H1 (cell line): ENCODE measurements around the gene AHRR. TPM values are rescaled to one million over a fixed set of nuclear protein-coding genes. Genes with fewer than 3 reads are reported as not detected.

Source experiments
- FOSL1 ChIP-seq: IDR thresholded peaks from 2 replicates; pipeline ENCODE4 v1.6.1; 2011; ENCODE audit warnings: mild to moderate bottlenecking, low read depth, low read length, moderate library complexity; ENCODE audit not compliant: insufficient read depth
- PHF8 ChIP-seq: fragments of 200-600 bp; sonication (generic); conservative IDR thresholded peaks from 2 replicates; pipeline ENCODE4 v1.7.1; 2012; ENCODE audit warnings: low read depth, mild to moderate bottlenecking, inconsistent platforms, low read length, moderate library complexity
- POU5F1 ChIP-seq: IDR thresholded peaks from 2 replicates; pipeline ENCODE4 v1.6.1; 2011; ENCODE audit warnings: low read depth, mild to moderate bottlenecking, low read length, moderate library complexity
- SIN3A ChIP-seq, 2 experiments: IDR thresholded peaks in 1 of 2; conservative IDR thresholded peaks in 1 of 2; 2 replicates each; pipeline ENCODE4 v1.6.1; 2011 to 2012; ENCODE audit warnings: low read length in 2 of 2, improper control_type of control experiment in 1 of 2, low read depth in 1 of 2, mild to moderate bottlenecking in 1 of 2
- SIRT6 ChIP-seq: IDR thresholded peaks from one replicate; pipeline ENCODE4 v1.7.1; 2012; ENCODE audit warnings: low read length, inconsistent platforms
- SP1 ChIP-seq: IDR thresholded peaks from 2 replicates; pipeline ENCODE4 v1.6.1; 2011; ENCODE audit warnings: low read depth, low read length
- SP2 ChIP-seq: IDR thresholded peaks from 2 replicates; pipeline ENCODE4 v1.6.1; 2012; ENCODE audit warnings: mild to moderate bottlenecking, low read length, inconsistent platforms
- TAF1 ChIP-seq: IDR thresholded peaks from 2 replicates; pipeline ENCODE4 v1.6.1; 2011; ENCODE audit warnings: mild to moderate bottlenecking, low read depth, low read length
- YY1 ChIP-seq: IDR thresholded peaks from 2 replicates; pipeline ENCODE4 v1.6.1; 2011; ENCODE audit warnings: low read depth, mild to moderate bottlenecking, low read length
- polyA plus RNA-seq, 7 experiments: library from polyadenylated mRNA; depleted of rRNA in 3 of 7; stranded (reverse) in 5 of 7; unstranded in 2 of 7; fragments of >200 nt in 5 of 7; fragments of 200-250 nt in 2 of 7; gene quantifications; 1 replicate in 5 of 7; 2 replicates in 1 of 7; 4 replicates in 1 of 7; pipeline versions ENCODE4 v1.2.1 to v1.2.3, GENCODE V29; 2011 to 2013; ENCODE audit warnings: missing spikeins in 2 of 7, mixed read lengths in 2 of 7
- total RNA-seq: library from RNA; stranded (reverse); fragmentation: NEBNext Ultra II Directional; extraction: Animal tissue kit (Norgen Biotek cat#: 25700); gene quantifications from 2 replicates; pipeline ENCODE4 v1.2.1, GENCODE V29; 2021
- TF ChIP-seq, protein P1 (sequence below): IDR thresholded peaks from 2 replicates; pipeline ENCODE4 v1.6.1; 2011; ENCODE audit warnings: low read length, improper control_type of control experiment

Gene AHRR
- total and polyA plus RNA-seq, 2 of the 8 experiments (the other 6 are each of a cell fraction or from before 2014, with no cell fraction given), result 0.41 to 0.80 TPM

DNA sequence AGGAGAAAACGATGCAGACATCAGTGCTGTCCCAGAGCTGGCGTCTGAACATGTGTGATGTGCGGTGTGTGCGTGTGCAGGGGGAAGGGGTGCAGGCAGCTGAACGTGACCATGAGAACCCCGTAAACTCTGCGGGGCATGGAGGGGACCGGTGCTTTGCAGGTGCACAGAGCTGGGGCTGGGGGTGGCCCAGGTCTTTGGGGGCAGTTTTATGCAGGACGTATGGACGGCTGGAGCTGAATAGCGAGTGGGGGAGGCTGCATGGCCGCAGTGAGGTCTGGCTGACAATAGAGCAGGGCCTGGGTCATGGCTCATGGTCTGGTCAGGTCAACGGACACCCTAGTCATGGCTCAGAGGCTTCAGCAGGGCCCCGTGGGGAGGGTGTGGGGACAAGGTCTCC, 118.1 kb downstream of the AHRR start (continued):
- TF ChIP-seq PHF8, result no peak
- TF ChIP-seq SP1, result no peak
- no peak for TF ChIP-seq SP2
- no peak for TF ChIP-seq POU5F1
- no peak for TF ChIP-seq SIRT6
- TF ChIP-seq FOSL1, result no peak
- TF ChIP-seq YY1, result no peak
- no peak for TF ChIP-seq TAF1
- TF ChIP-seq, protein P1, sequence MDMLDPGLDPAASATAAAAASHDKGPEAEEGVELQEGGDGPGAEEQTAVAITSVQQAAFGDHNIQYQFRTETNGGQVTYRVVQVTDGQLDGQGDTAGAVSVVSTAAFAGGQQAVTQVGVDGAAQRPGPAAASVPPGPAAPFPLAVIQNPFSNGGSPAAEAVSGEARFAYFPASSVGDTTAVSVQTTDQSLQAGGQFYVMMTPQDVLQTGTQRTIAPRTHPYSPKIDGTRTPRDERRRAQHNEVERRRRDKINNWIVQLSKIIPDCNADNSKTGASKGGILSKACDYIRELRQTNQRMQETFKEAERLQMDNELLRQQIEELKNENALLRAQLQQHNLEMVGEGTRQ, result no peak
- TF ChIP-seq SIN3A (conservative IDR thresholded peaks at IDR 0.05 in 1 of 2, IDR thresholded peaks at IDR 0.05 in 1 of 2; ENCODE audit: low read depth in 1 of 2, low read length in 2 of 2), result no peak
